Measurements from ENCODE around the gene POLR3C. TPM values are rescaled to one million over a fixed set of nuclear protein-coding genes. Genes with fewer than 3 reads are reported as not detected.

Gene POLR3C
- total and polyA plus RNA-seq, 2 experiments from 2014 or later: 15.1 to 23.9 TPM

- no peak for DNase-seq (ENCODE audit: low spot score)
- peaks cover 33% of the 10 kb centered on the region for H3K27me3 ChIP-seq (ENCODE audit: insufficient read depth)
These were observed 50.6 kb downstream of the POLR3C start for GRCh38 chr1:145874646-145875045.

More at GRCh38 chr1:145874646-145875045, 50.6 kb downstream of the POLR3C start:
- Histone ChIP-seq H4K20me1 (replicated peaks; ENCODE audit: insufficient read depth) (no peaks in the 10 kb centered on the region), H3K27ac (ENCODE audit: low read depth) (no peak overlapping the region), H3K4me3 (no peak overlapping the region), H3K9me2 (ENCODE audit: insufficient read depth) (no peaks in the 10 kb centered on the region), H2AFZ (no peak overlapping the region), H3F3A (replicated peaks; ENCODE audit: low read depth) (0 out of 2 replicates have a peak, but pooled peaks cover 9% of the 10 kb centered on the region), H3K4me1 (ENCODE audit: insufficient read depth) (peaks cover 9% of the 10 kb centered on the region), H3K79me2 (replicated peaks; ENCODE audit: insufficient read depth) (no peaks in the 10 kb centered on the region), H3K4me2 (no peak overlapping the region), H3K36me3 (ENCODE audit: insufficient read depth) (no peaks in the 10 kb centered on the region)
- peaks cover 29% of the 10 kb centered on the region for H3K27me3 Mint-ChIP-seq (ENCODE audit: insufficient read depth, low read depth, poor library complexity)
- TF ChIP-seq, protein P1, sequence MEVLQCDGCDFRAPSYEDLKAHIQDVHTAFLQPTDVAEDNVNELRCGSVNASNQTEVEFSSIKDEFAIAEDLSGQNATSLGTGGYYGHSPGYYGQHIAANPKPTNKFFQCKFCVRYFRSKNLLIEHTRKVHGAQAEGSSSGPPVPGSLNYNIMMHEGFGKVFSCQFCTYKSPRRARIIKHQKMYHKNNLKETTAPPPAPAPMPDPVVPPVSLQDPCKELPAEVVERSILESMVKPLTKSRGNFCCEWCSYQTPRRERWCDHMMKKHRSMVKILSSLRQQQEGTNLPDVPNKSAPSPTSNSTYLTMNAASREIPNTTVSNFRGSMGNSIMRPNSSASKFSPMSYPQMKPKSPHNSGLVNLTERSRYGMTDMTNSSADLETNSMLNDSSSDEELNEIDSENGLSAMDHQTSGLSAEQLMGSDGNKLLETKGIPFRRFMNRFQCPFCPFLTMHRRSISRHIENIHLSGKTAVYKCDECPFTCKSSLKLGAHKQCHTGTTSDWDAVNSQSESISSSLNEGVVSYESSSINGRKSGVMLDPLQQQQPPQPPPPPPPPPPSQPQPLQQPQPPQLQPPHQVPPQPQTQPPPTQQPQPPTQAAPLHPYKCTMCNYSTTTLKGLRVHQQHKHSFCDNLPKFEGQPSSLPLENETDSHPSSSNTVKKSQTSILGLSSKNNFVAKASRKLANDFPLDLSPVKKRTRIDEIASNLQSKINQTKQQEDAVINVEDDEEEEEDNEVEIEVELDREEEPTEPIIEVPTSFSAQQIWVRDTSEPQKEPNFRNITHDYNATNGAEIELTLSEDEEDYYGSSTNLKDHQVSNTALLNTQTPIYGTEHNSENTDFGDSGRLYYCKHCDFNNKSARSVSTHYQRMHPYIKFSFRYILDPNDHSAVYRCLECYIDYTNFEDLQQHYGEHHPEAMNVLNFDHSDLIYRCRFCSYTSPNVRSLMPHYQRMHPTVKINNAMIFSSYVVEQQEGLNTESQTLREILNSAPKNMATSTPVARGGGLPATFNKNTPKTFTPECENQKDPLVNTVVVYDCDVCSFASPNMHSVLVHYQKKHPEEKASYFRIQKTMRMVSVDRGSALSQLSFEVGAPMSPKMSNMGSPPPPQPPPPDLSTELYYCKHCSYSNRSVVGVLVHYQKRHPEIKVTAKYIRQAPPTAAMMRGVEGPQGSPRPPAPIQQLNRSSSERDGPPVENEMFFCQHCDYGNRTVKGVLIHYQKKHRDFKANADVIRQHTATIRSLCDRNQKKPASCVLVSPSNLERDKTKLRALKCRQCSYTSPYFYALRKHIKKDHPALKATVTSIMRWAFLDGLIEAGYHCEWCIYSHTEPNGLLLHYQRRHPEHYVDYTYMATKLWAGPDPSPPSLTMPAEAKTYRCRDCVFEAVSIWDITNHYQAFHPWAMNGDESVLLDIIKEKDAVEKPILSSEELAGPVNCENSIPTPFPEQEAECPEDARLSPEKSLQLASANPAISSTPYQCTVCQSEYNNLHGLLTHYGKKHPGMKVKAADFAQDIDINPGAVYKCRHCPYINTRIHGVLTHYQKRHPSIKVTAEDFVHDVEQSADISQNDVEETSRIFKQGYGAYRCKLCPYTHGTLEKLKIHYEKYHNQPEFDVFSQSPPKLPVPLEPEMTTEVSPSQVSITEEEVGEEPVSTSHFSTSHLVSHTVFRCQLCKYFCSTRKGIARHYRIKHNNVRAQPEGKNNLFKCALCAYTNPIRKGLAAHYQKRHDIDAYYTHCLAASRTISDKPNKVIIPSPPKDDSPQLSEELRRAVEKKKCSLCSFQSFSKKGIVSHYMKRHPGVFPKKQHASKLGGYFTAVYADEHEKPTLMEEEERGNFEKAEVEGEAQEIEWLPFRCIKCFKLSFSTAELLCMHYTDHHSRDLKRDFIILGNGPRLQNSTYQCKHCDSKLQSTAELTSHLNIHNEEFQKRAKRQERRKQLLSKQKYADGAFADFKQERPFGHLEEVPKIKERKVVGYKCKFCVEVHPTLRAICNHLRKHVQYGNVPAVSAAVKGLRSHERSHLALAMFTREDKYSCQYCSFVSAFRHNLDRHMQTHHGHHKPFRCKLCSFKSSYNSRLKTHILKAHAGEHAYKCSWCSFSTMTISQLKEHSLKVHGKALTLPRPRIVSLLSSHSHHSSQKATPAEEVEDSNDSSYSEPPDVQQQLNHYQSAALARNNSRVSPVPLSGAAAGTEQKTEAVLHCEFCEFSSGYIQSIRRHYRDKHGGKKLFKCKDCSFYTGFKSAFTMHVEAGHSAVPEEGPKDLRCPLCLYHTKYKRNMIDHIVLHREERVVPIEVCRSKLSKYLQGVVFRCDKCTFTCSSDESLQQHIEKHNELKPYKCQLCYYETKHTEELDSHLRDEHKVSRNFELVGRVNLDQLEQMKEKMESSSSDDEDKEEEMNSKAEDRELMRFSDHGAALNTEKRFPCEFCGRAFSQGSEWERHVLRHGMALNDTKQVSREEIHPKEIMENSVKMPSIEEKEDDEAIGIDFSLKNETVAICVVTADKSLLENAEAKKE (CRISPR knock-in tag; IDR thresholded peaks at IDR 0.05): no peak
- H3K36me3 Mint-ChIP-seq (ENCODE audit: low read depth): no peaks in the 10 kb centered on the region
- ATAC-seq: no peak
- 0 out of 3 replicates have a peak, but pooled peaks cover 4% of the 10 kb centered on the region for H3K9me3 Mint-ChIP-seq
- H3K4me1 Mint-ChIP-seq: peaks cover 33% of the 10 kb centered on the region
- H3K27ac Mint-ChIP-seq: no peak overlapping the region
- no peak overlapping the region for H3K4me3 Mint-ChIP-seq

All from GM23338 (cell line).